H1 (cell line): Measurements from ENCODE around the gene SHROOM2. TPM values are rescaled to one million over a fixed set of nuclear protein-coding genes. Genes with fewer than 3 reads are reported as not detected.

Experiments
- SIX5 ChIP-seq: IDR thresholded peaks from 2 replicates; pipeline ENCODE4 v1.6.1; 2011; ENCODE audit warnings: mild to moderate bottlenecking, low read depth, low read length
- polyA plus RNA-seq, 7 experiments: library from polyadenylated mRNA; depleted of rRNA in 3 of 7; stranded (reverse) in 5 of 7; unstranded in 2 of 7; fragments of >200 nt in 5 of 7; fragments of 200-250 nt in 2 of 7; gene quantifications; 1 replicate in 5 of 7; 2 replicates in 1 of 7; 4 replicates in 1 of 7; pipeline versions ENCODE4 v1.2.1 to v1.2.3, GENCODE V29; 2011 to 2013; ENCODE audit warnings: missing spikeins in 2 of 7, mixed read lengths in 2 of 7
- total RNA-seq: library from RNA; stranded (reverse); fragmentation: NEBNext Ultra II Directional; extraction: Animal tissue kit (Norgen Biotek cat#: 25700); gene quantifications from 2 replicates; pipeline ENCODE4 v1.2.1, GENCODE V29; 2021

The SHROOM2 gene
- total and polyA plus RNA-seq, 2 of the 8 experiments (the other 6 are each of a cell fraction or from before 2014, with no cell fraction given) = 3.4 to 14.2 TPM

DNA sequence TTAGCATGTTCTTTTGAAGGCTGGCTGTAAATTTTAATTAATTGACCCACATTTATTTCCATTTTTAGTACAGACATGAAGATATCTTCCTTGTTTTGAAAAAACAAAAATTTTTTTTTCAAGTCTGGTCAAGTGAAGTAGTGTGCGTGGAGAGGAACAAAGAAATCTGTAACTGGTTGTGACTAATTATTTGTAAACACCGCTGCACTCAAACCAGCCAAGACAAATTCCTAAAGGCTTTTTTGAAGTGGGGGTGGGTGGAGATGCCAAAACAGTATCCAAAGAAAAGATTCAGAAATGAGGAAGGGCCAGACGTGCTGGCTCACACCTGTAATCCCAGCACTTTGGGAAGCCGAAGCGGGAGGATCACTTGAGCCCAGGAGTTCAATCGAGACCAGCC lies 88.3 kb downstream of the SHROOM2 start (continued):
- no peak for TF ChIP-seq SIX5
- TF ChIP-seq, all 59 proteins: peak for 0
